ENCODE measurements around the gene MYO1A.
"Not testable (repeated sequence)": the region's sequence is repeated elsewhere in the genome, so short reads cannot be mapped to it uniquely, and the experiment has no call there.

Gene MYO1A

DNA sequence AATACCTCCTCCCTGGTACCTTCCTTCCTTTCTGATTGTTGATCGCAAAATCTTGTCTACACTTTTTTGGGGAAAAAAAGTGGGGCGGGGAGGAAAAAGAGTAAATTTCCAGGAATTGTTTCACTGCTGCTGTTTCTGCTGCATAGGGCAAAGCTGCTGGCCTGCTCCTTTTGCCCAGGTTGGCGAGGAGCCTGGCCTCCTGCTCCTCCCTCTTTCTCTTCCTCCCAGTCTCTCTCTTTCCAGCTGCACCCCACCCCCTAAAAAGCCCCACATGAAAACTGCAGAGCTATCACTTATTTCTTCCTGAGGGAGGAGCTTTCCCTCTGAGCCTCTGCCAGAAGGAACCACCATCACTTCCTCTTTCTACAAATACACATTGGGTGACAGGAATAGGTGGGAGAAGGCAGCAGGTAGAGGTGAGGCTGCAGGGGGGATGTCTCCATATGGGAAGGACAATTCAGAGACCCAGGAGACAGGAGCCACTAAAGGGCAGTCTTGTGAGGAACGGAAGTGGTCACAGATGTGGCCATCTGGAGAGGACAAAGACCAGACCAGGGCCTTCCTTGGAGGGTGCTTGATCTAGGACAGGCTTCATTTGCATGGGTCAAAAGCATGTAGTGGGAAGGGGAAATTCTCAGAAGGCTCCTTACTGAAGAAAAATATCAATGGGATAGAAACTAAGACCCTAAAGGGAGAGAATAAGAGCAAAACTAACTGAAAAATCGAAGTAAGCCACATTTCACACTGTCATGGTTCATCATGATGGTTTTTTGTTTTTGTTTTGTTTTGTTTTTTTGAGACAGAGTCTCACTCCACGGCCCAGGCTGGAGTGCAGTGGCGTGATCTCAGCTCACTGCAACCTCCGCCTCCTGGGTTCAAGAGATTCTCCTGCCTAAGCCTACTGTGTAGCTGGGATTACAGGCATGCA, 58.3 kb downstream of the MYO1A start:
- peak; percentile 36 for DNase-seq

DNA sequence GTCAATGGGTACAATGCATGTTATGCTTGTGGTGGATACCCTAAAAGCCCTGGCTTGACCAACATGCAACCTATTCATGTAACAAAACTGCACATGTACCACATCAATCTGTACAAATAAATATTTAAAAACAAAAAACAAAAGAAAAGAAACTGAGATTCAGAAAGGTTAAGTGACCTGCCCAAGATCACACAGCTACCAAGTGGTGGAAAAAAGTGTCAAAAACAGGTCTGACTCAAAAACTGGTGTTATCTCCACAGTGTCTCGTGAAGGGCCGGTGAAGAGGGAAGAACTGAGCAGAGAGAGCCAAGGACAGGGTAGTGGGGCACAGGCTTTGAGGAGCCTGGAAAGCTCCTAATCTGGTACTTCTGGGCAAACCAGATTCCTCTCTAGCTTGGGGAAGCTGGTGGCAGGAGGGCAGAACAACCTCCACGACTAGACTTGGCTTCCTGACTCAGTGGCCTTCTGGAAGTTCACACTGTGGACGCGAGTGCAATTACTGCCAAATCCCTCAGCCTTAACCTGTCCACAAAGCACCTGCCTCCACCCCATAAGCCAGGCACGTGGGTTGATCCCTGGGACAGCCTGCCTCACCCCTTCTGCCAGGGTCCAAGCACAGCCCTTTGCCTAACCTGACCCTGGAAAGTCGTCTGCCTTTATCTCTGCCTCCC, 59.1 kb downstream of the MYO1A start:
- no peak for DNase-seq

DNA sequence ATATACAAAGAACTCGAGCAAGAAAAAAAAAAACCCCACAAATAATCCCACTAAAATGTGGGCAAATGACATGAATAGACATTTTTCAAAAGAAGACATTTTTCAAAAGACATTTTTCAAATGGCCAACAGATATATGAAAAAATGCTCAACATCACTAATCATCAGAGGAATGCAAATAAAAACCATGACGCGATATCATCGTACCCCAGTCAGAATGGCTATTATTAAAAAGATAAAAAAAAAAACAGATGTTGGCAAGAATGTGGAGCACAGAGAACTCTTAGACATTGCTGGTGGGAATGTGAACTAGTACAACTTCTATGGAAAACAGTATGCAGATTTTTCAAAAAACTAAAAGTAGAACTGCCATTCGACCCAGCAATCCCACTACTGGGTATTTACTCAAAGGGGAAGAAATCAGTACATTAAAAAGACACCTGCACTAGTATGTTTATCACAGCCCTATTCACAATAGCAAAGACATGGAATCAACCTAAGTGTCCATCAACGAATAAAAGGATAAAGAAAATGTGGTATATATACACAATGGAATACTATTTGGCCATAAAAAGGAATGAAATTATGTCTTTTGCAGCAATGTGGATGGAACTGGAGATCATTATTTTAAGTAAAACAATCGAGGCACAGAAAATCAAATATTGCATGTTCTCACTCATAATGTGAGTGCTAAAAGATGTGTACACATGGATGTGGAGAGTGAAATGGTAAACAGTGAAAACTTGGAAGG, 59.9 kb downstream of the MYO1A start:
- no peak for DNase-seq

DNA sequence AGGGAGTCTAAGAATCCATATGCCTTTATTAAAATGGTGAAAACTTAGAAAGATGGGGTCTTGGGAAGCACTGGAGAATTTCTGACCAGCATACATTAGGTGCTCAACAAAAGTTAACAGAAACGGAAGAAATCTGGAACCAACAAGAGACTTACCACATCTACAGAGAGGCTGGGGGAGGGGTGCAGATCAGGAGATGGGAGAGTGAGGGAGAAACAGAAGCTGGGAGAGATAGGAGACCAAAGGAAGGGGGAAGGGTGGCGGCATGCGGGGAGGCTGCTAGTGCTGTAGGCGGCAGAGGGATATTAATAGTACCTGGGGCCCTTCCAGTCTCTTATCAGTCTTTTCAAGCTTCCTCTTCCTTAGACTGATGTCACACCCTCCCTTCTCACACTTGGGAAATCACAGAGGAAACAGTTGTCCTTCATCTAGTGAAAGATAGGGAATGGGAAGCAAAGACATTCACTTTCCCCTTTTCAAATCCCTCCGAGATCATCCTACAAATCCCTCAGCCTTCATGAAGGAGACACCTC, 61.7 kb downstream of the MYO1A start:
- no peak for DNase-seq

DNA sequence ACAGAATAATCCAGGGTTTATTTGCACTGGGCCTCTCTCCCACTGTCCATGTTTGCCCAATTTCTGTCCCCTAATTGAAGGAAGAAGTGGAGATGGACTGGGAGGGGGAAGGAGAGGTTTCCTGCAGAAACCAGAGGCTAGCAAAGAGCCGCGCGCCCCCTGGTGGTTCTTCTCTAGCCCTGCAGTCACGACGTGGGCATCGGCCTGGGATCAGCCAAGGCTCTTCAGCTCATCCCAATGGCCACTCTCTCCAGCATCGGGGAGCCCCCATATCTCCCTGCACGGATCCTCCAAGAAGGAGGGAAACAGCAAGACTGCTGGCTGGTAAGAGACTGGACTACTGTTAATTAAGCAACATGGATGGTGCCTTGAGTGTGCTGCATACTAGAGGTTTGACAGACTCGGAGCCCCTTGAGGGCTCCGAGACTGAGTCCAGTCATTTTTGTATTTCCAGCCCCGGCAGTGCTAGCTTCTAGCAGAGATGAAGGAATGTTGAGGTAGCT, 62.3 kb downstream of the MYO1A start:
- peak; percentile 85 for DNase-seq

DNA sequence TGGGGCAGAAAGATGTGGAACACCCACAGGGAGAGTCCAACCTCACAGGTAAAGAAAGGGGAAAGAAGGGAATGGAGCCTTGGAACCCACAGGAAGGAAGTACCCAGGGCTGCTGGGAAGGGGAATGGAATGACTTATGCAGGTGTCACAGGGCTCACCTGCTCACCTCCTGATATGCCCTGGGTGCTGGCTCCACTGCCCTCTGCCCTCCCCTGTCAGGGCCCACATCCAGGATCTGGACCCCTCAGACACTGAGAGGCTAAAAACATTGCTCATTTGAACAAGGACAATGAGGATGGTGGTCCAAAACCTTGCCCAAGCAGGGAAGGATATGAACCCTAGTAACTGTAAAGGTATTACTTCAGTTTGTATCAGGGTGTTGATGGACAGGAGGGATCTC, 62.9 kb downstream of the MYO1A start:
- DNase-seq: no peak

DNA sequence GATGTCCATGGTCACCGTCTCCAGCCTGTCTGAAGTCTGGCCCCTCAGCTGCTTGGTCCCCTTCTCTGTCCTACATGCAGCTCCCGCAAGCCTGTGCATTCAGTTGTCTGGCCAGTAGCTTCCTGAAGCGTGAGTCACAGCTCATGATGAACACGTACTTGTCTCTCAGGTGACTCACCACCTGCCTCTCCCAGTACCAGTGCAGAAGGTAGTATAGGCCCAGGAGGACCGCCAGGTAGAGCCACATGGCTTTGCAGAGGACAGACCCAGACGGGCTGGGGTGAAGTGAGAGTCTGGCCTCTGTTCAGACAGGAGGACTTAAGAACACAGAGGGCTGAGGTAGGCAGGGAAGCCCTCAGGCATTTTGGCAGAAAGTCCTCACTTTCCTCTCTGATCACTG, 64.2 kb downstream of the MYO1A start:
- not testable (repeated sequence) for DNase-seq

DNA sequence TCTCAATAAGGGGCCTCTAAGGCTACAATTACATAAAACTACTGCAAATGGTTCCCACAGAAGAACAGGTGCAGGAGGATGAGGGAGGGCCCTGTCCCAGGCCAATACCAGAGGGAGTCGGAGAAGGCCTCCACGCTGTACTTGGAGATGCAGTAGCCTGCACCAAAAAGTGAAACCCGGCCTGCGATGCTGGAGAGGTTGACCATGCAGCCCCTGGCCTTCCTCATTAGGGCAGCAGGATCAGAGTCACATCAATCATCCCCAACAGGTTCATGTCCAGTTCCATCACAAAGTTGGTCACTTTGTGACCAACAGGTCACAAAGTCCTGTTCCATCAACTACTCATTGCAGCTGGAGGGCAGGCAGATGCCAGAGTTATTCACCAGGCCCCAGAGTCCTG, 66.5 kb downstream of the MYO1A start:
- no peak for DNase-seq

DNA sequence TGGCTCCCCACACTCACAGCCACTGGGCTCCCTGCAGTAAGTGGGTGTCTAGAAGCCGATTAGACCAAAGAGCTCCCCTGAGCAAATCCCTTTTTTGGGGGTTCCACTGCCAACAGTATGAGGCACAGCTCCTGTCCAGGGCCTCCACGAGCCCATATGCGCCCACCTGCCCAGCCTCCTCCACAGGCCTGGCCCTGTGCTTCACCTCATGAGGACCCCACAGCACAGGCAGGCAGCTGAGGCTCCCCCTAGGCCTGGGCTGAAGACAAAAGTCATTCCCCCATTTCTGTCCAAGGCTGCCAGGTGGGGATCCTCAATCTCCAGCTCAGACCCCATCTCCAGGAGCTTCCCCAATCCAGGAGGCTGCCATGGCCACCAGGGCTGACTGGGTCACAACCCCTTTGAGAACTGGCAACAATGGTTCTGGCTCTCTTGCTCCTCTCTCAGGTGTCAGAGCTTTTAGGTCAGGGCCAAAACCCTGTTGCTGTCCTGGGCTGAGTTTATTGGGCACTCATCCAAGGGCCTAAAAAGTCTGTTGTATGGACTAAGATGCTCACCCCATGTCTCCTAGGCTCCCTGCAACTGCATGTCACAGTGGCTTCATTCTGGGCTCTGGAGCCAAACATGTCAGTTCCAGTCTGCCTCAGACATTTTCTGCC, 67.2 kb downstream of the MYO1A start:
- not testable (repeated sequence) for DNase-seq

DNA sequence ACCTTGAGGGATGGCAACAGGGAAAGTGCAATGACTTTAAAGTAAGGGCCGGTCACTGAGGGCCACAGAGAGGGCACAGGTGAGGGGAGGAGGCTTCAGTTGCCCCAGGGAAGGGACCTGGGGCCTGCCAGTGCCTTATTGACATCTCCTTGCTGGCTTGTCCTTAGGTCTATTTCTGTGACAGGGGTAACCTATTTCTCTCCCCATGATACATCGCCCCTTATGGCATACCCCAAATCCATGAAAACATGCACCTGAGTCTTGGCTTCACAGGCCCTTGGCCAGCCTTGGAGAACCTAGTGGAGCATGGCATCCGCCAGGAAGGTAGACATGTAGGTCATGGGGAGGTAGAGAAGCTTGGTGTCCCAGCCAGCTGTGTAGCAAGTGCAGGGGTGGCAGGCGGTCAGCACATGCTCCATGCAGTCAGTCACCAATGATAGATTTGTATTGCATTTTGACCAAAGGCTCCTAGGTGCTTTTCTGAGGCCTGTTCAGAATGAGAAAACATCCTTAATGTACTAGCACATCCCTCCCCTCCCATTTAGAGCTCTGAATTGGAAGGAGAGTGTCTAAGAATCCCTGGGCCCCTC, 68.9 kb downstream of the MYO1A start:
- DNase-seq: no peak

DNA sequence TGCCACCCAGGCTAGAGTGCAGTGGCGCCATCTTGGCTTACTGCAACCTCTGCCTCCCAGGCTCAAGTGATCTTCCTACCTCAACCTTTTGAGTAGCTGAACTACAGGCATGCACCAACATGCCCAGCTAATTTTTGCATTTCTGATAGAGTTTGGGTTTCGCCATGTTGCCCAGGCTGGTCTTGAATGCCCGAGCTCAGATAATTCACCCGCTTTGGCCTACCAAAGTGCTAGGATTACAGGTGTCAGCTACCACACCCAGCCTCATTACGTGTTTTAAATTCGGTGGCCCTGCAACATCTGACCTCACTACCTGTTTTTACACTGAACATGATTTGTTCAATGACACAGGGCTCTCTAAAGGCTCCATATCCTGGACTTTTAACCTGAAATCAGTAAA, 69.7 kb downstream of the MYO1A start:
- DNase-seq: no peak

DNA sequence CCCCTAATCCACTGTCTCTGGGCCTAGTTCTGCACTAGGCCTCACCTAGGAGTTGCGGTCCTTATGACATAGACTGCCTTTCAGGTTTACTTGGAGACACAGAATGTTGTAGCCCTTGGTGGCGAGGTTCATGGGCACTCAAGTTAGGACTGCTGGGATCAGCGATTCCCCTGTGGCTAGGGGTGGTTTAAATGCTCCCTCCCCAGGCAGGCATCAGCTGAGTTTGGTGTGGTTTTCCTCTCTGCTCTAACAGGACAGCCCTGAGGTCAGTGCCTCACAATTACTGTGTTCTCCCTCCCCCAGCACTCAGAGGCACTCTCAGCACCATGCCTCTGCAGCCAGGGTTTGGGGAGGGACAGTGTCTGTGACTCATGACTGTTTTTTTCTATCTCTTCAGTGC, 70.3 kb downstream of the MYO1A start:
- no peak for DNase-seq
